Skeletal muscle cell (primary cell): ENCODE data around the gene RPS27L.
A peak's percentile ranks its signal among the peaks of the same experiment; 100 is the strongest.

Source experiments
- DNase-seq: peaks from one replicate; pipeline ENCODE4 v3.0.0-alpha.2; 2010; ENCODE audit warnings: low read depth
- H3K4me3 ChIP-seq: 2 replicates; pipeline ENCODE4 v1.5.1; 2011; ENCODE audit warnings: low read depth, mild to moderate bottlenecking, control low read depth, low read length, moderate library complexity

RPS27L gene

DNA sequence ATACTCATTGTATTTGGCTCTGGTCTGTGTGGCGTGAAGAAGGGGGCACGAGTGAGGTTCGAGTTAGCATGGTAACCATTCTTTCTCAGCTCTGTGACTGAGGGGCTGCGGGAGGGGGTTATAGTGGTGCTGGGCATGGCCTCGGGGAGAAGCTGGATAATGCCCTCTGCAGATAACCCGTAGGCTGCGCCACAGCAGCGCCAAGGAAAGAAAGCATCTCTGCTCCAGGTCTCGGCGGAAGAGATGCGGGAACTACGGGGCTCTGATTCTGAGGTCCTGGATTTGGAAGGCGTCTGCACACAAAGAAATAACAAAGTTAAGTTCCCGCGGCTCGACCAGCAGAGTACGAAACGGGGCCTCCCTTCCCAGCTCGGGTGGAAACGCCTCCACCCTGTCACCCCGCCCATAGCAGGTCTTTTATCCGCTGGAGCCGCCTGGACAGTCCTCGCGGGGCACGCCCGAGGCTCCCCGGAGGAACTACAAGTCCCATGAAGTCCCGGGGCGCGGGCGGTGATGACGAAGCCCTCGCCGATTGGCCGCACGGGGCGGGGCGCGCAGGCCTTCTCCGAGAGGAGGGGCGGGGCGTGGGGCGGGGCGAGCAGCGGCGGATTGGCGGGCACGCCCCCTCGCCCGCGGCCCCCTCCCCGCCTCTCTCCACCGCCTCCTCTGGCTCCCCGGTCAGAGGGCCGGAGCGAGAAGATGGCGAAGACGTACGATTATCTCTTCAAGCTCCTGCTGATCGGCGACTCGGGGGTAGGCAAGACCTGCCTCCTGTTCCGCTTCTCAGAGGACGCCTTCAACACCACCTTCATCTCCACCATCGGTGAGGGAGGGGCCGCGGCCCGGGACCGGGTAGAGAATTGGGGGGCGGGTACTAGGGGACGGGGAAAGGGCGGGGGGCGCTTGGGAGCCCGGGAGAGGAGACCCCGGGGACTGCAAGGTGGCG lies 31.9 kb upstream of the RPS27L start, which contains the start of gene RAB8B:
RAB8B (plus strand) TSS at position 681 of the 946 bp plus-strand sequence; CDS start at position 700, 19 bp downstream.
- peak; percentile 87 for DNase-seq

DNA sequence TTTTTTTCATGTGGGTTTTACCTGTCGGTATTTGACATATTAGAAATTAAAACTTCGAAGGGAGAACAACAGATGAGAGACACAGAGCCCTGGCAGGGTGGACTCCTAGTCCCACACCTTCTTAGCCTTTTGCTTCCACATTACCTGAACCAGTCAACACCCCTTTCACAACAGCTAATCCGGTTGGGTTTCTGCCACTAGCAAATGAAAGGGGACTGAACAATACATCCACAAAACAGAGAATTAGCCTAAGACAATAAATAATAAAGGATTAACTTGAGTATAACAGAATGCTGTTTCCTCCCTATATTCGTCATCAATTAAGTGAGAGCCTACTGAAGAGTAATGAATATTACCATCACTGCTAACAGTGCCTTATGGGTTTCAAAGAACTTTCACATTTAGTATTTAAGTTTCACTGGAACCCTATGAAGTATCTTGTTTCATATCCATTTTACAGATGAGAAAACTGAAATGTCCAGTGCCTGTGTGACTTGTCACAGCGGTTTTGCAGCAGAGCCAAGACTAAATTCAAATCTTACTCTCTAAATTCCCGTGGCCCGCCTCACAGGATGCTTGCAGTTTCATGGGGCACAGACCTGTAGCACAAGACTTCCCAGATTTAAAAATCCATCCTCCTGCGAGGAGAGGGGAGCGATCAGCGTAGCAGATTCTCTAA lies 31.1 kb upstream of the RPS27L start:
- DNase-seq = no peak

More for the DNA sequence above, 31.9 kb upstream of the RPS27L start, which contains the start of gene RAB8B:
- peak within 1 kb of the TSS; percentile 70 for H3K4me3 ChIP-seq

DNA sequence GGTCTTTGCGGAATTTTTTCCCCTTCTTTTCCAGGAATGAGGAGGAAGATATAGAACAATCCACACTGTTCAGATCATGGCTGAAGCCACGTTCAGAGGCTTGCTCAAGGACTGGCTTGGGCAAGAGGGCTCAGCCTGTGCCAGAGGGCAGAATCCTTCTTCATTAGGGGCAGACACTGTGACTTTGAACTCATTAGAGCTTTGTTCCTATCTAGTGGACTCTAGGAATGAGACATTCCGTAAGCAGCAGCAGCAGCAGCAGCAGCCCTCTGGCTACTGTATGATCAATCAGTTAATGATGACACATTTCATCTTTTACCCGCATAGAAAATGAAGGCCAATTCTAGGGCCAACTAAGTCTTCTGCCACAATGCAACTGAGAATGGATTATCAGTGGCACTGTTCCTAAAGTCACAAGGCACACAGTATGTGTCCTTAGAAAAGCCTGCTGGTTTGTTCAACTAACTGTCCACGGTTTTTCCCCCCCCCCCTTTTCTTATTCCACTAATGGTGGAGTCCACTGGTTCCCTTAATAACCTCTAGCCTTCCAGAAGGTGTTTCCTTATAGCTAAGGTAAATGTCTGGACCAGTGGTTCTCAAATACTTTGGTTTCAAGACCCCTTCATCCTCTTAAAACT lies 30.4 kb upstream of the RPS27L start:
- DNase-seq = no peak
- H3K4me3 ChIP-seq = no peak overlapping the region

More for the DNA sequence above, 31.1 kb upstream of the RPS27L start:
- peak overlapping the region; percentile 70 for H3K4me3 ChIP-seq

- H3K4me3 ChIP-seq = no peak overlapping the region
- peak; percentile 49 for DNase-seq
Measured at GRCh38 chr15:63186065-63186464, 28.8 kb upstream of the RPS27L start.

DNA sequence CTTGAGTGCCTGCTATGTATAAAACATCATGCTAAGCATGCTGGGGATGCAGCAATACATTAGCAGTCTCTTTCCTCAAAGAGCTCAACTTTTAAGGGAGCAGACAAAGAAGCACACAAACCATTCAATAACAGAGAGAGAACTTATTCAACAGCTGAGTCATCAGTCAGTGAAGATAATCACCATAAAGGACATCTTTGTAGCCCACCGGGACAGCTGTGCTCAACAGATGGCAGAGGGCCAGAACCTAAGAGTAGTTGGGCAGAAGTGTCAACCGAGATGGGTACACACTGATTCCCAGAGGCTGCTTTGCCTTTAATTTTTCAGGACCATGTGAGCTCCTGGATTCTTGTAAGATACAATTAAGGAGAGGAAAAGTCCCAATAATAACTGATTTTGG lies 27.9 kb upstream of the RPS27L start:
- DNase-seq = no peak
- H3K4me3 ChIP-seq = no peak overlapping the region

- H3K4me3 ChIP-seq = no peak overlapping the region
- no peak for DNase-seq
Measured at GRCh38 chr15:63181648-63182047, 24.4 kb upstream of the RPS27L start.

GRCh38 chr15:63180746-63181145 lies 23.5 kb upstream of the RPS27L start:
- no peak overlapping the region for H3K4me3 ChIP-seq

DNA sequence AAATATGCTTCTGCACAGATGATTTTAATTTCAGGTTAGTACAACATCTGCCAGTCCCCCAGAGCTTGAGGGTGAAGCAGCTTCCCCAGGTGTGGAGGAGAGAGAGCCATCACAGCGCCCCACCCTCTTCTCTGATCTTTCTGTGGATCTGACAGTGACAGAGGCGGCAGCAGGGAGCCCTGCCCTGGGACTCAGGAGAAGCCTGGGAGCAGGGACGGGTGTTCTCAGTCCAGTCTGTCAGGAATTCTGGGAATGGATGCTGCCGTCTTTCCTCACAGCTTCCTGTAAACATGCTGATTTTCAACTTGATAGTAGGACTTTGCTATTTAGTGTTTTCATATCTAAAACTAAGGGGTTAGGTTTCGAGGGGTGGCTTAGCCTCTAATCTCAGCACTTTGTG lies 20.8 kb upstream of the RPS27L start:
- no peak overlapping the region for H3K4me3 ChIP-seq
- no peak for DNase-seq

More at GRCh38 chr15:63180746-63181145, 23.5 kb upstream of the RPS27L start:
- DNase-seq = no peak

DNA sequence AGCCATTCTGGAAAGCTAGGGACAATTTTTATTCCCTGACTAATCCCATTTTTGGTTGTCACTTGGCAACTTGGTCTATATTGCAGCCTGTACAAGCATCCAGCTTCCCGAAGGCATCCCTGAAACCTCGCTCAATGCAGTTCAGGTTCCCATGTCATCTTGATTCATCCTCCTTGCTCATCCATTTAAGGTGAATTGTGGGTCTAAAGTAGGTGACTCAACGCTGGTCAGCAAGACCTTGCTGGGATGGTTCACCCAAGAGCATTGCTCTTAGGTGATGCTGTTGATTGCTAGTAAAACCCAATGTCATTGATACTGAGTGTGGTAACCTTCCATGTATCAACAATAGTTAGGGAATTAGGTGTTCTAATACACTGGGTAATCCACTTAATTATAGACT lies 19.0 kb upstream of the RPS27L start:
- DNase-seq = no peak
- H3K4me3 ChIP-seq = no peak overlapping the region

- H3K4me3 ChIP-seq = no peak overlapping the region
- no peak for DNase-seq
Measured at GRCh38 chr15:63172851-63173451, 15.7 kb upstream of the RPS27L start.

GRCh38 chr15:63172376-63172775 lies 15.1 kb upstream of the RPS27L start:
- no peak for DNase-seq
- H3K4me3 ChIP-seq = no peak overlapping the region

DNA sequence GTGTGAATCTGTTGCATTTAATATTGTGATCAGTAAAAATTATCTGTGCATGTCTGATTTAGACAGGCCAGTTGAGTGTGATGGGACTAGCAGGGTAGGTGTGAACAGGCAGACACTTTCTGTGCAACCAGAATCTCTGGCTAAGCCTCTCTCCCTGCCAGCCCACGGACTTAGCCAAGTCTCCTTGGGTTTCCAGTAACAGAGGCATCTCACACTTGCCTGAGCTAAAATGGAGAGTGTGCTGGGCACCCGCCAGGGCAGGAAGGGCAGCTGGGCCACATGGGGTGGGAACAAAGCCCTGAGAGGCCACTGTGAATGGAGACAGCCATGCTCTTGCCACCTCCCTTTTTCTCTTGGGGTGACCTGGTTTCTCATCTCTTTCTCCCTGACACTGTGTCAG lies 12.5 kb upstream of the RPS27L start:
- H3K4me3 ChIP-seq = no peak overlapping the region
- DNase-seq = no peak

GRCh38 chr15:63166219-63166618 lies 8.9 kb upstream of the RPS27L start:
- no peak overlapping the region for H3K4me3 ChIP-seq
- no peak for DNase-seq

- no peak overlapping the region for H3K4me3 ChIP-seq
- no peak for DNase-seq
Measured at GRCh38 chr15:63165166-63165859, 8.0 kb upstream of the RPS27L start.

DNA sequence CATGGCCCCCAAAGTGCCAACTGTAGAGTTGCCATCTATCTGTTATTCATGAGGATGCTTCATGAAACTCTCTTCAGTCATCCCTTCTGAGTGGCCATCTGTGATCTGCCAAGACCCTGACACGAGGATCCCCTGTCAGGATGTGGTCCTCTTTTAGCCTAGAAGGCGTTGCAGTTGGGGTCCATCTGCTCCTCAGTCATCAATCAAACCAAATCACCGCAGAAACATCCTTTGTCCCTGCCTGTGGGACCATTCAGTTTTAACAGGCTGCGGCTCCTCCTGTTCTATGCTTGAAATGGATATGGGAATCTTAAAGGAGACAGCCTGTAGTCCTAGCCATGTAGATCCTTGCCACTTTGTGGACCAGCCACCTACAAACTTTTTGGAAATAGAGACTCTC lies 5.9 kb upstream of the RPS27L start:
- DNase-seq = no peak

GRCh38 chr15:63160638-63161037 lies 3.4 kb upstream of the RPS27L start:
- no peak overlapping the region for H3K4me3 ChIP-seq
- no peak for DNase-seq

More for the DNA sequence above, 5.9 kb upstream of the RPS27L start:
- no peak overlapping the region for H3K4me3 ChIP-seq

- H3K4me3 ChIP-seq = peak overlapping the region; percentile 89
- peak; percentile 53 for DNase-seq
Measured at GRCh38 chr15:63157891-63158431, 684 bp upstream of the RPS27L start.

GRCh38 chr15:63156755-63157117 lies 541 bp downstream of the RPS27L start:
- peak overlapping the region; percentile 89 for H3K4me3 ChIP-seq
- no peak for DNase-seq
